Measurements from ENCODE around the gene LHX3. TPM values are rescaled to one million over a fixed set of nuclear protein-coding genes. Genes with fewer than 3 reads are reported as not detected.

Gene LHX3
- total and polyA plus RNA-seq, 2 of the 4 experiments (the other 2 are of a cell fraction) = not detected

GRCh38 chr9:136233411-136233810, 28.5 kb upstream of the LHX3 start:
- CTCF ChIA-PET = no interaction called here

More at GRCh38 chr9:136233411-136233810, 28.5 kb upstream of the LHX3 start:
- DNase-seq (no peak), ATAC-seq (ENCODE audit: low read depth) (no peak)
- Histone ChIP-seq H3K27ac (ENCODE audit: insufficient read depth, low read length) (no peak overlapping the region), H2BK5ac (ENCODE audit: low read depth, low read length, poor library complexity, severe bottlenecking) (no peak overlapping the region), H3K23ac (ENCODE audit: low read depth, low read length) (no peak overlapping the region), H2BK20ac (ENCODE audit: low read depth, low read length) (no peak overlapping the region), H3K4me2 (ENCODE audit: low read depth, low read length) (no peak overlapping the region), H3K4me3 (ENCODE audit: insufficient read depth, low read depth, low read length) (no peak overlapping the region), H3K56ac (ENCODE audit: extremely low read depth, insufficient read depth, low read length) (no peak overlapping the region), H3K9ac (ENCODE audit: low read depth, low read length) (no peak overlapping the region), H3K36me3 (ENCODE audit: control insufficient read depth, insufficient read depth, low read length) (peaks cover 9% of the 10 kb centered on the region), H2BK15ac (ENCODE audit: low read depth, low read length) (no peak overlapping the region), H3K9me1 (ENCODE audit: insufficient read depth, low read length) (peaks cover 5% of the 10 kb centered on the region; the same call in 1 of the 2 replicates), H2AFZ (replicated peaks; ENCODE audit: low read length, poor library complexity) (no peak overlapping the region), H4K5ac (ENCODE audit: low read depth, low read length) (no peak overlapping the region), H2AK5ac (ENCODE audit: low read depth, low read length) (no peak overlapping the region), H3K18ac (ENCODE audit: low read depth, low read length) (no peak overlapping the region), H3K79me1 (ENCODE audit: low read depth in 1 of 2, low read length in 2 of 2) (peaks cover 7 to 28% of the 10 kb centered on the region in 2 experiments), H3K14ac (replicated peaks; ENCODE audit: low read depth, low read length) (no peak overlapping the region), H4K20me1 (ENCODE audit: insufficient read depth, low read length) (peaks cover 20% of the 10 kb centered on the region), H4K8ac (ENCODE audit: low read depth in 2 of 2, low read length in 2 of 2) (no peak overlapping the region), H3K9me3 (ENCODE audit: control insufficient read depth, insufficient read depth, low read length) (no peaks in the 10 kb centered on the region), H3K27me3 (ENCODE audit: control insufficient read depth, insufficient read depth, low read length) (no peaks in the 10 kb centered on the region), H2BK120ac (ENCODE audit: low read depth, low read length) (no peak overlapping the region), H3K4me1 (ENCODE audit: control insufficient read depth, insufficient read depth, low read length) (peaks cover 2% of the 10 kb centered on the region; the same call in 1 of the 2 replicates), H3K4ac (ENCODE audit: low read depth, low read length) (no peak overlapping the region), H2AK9ac (replicated peaks; ENCODE audit: low read depth, low read length, poor library complexity) (no peak overlapping the region), H4K91ac (ENCODE audit: insufficient read depth, low read depth, low read length) (no peak overlapping the region)
- dilution Hi-C loops (cut with HindIII; ENCODE audit: low sequenced_read_pairs, unreplicated experiment) (no loop called here), in situ Hi-C loops (cut with MboI; ENCODE audit: low sequenced_read_pairs) (no loop called here), intact Hi-C loops (cut with micrococcal nuclease) (no loop called here)
- TF ChIP-seq NFE2L2 (IDR thresholded peaks at IDR 0.05; ENCODE audit: low read depth, low read length) (no peak), MAFK (IDR thresholded peaks at IDR 0.05; ENCODE audit: low read depth, low read length) (no peak), BHLHE40 (IDR thresholded peaks at IDR 0.05; ENCODE audit: low read depth, low read length) (no peak), RFX5 (IDR thresholded peaks at IDR 0.05; ENCODE audit: low read depth, low read length) (no peak), FOS (IDR thresholded peaks at IDR 0.05; ENCODE audit: low read depth, low read length) (no peak), CHD1 (IDR thresholded peaks at IDR 0.05; ENCODE audit: low read depth, low read length) (no peak), CEBPB (IDR thresholded peaks at IDR 0.05; ENCODE audit: low read depth, low read length) (no peak), SMC3 (IDR thresholded peaks at IDR 0.05; ENCODE audit: low read depth, low read length) (no peak), MXI1 (IDR thresholded peaks at IDR 0.05; ENCODE audit: borderline replicate concordance, low read depth, low read length) (no peak), POLR2A (IDR thresholded peaks at IDR 0.05; ENCODE audit: low read depth, low read length) (no peak), CTCF (conservative IDR thresholded peaks at IDR 0.05; ENCODE audit: low read depth, low read length) (no peak), RCOR1 (IDR thresholded peaks at IDR 0.05; ENCODE audit: insufficient replicate concordance, low read length) (no peak), MAZ (IDR thresholded peaks at IDR 0.05; ENCODE audit: borderline replicate concordance, low read depth, low read length) (no peak), RAD21 (IDR thresholded peaks at IDR 0.05; ENCODE audit: low read length) (no peak)
- TF ChIP-seq, protein P1, sequence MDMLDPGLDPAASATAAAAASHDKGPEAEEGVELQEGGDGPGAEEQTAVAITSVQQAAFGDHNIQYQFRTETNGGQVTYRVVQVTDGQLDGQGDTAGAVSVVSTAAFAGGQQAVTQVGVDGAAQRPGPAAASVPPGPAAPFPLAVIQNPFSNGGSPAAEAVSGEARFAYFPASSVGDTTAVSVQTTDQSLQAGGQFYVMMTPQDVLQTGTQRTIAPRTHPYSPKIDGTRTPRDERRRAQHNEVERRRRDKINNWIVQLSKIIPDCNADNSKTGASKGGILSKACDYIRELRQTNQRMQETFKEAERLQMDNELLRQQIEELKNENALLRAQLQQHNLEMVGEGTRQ (IDR thresholded peaks at IDR 0.05; ENCODE audit: low read depth, low read length) = no peak
- TF ChIP-seq, protein P2, sequence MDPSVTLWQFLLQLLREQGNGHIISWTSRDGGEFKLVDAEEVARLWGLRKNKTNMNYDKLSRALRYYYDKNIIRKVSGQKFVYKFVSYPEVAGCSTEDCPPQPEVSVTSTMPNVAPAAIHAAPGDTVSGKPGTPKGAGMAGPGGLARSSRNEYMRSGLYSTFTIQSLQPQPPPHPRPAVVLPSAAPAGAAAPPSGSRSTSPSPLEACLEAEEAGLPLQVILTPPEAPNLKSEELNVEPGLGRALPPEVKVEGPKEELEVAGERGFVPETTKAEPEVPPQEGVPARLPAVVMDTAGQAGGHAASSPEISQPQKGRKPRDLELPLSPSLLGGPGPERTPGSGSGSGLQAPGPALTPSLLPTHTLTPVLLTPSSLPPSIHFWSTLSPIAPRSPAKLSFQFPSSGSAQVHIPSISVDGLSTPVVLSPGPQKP (IDR thresholded peaks at IDR 0.05; ENCODE audit: borderline replicate concordance, low read depth, low read length) = no peak
- WGBS, 2 experiments (ENCODE audit: extremely low coverage in 2 of 2, insufficient read length in 1 of 2) = 82% methylated on average over 10 of the region's 15 CpGs; no CpG with 5 or more reads in 1 of the 2 experiments
- BruUV-seq (replicated peaks) = no TSS peak
- POLR2A ChIA-PET (ENCODE audit: unreplicated experiment) = no interaction called here

Measured in IMR-90 (cell line).